ENCODE results near the gene RASD2.

Gene RASD2

GRCh38 chr22:35580351-35581022 lies 39.9 kb downstream of the RASD2 start:
- in situ Hi-C loops (cut with MboI; ENCODE audit: low sequenced_read_pairs): no loop called here

GRCh38 chr22:35581023-35581413 lies 40.4 kb downstream of the RASD2 start:
- in situ Hi-C loops (cut with MboI; ENCODE audit: low sequenced_read_pairs): no loop called here

DNA sequence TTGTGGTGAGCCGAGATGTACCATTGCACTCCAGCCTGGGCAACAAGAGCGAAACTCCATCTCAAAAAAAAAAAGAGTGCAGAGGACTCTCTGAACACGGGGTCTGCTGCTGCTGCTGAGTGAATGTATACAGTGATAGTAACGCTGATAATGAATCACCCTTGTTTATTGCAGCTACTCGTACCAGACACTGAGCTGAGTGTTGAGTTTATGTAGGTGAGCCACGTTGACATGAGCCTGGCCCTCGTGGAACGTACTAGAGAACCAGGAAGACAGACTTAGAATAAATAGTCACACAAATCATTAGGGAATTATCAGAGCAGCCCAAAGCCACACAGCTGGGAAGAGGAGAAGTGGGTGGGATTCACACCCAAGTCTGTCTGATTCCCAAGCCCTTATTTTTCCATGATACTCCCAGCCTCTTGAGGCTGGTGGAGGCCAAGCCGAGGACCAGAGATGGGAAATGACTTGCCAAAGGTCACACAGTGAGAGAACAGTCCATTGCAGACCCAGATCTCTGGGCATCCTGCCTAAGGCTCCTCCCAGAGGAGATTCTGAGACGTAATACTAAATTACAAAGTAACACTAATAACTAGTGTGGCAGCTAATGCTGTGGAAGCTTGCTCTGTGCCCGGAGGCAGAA lies 41.7 kb downstream of the RASD2 start:
- in situ Hi-C loops (cut with MboI; ENCODE audit: low sequenced_read_pairs): no loop called here

GRCh38 chr22:35582861-35583670 lies 42.4 kb downstream of the RASD2 start:
- in situ Hi-C loops (cut with MboI; ENCODE audit: low sequenced_read_pairs): no loop called here

DNA sequence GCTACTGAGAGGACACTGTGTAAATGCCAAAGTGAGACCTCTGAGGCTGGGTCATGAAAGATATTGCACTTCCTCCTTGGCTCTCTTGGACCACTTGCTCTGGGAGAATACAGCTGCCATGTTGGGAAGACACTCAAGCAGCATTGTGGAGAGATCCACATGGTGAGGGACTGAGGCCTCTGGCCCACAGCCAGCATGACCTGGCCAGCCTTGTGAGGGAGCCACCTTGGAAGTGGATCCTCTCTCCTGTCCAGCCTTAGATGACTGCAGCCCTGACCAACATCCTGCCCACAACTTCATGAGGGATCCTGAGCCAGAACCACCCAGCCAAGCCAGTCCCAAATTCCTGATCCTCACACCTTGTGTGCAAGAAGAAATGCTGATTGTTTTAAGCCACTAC lies 46.1 kb downstream of the RASD2 start:
- in situ Hi-C loops (cut with MboI; ENCODE audit: low sequenced_read_pairs): no loop called here

- in situ Hi-C loops (cut with MboI; ENCODE audit: low sequenced_read_pairs): no loop called here
Measured at GRCh38 chr22:35587447-35587870, 46.8 kb downstream of the RASD2 start.

DNA sequence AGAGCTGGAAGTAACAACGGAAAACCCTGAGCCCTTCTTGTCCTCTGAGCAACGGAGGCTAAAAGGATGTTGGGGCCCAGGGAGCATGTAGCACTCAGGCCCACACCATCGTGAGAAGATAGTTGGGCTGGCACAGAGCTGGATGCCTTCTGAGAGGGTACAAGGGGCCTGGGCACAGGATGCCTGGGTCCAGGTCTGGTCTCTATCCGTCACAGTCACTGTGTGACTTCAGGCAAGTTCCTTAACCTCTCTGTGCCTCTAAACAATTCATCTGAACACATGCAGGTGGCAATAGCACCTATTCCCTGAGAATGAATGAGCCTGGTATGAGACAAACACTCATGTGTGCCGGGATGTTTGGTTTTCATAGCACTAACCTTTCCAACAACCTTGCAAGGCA lies 47.3 kb downstream of the RASD2 start:
- in situ Hi-C loops (cut with MboI; ENCODE audit: low sequenced_read_pairs): no loop called here

DNA sequence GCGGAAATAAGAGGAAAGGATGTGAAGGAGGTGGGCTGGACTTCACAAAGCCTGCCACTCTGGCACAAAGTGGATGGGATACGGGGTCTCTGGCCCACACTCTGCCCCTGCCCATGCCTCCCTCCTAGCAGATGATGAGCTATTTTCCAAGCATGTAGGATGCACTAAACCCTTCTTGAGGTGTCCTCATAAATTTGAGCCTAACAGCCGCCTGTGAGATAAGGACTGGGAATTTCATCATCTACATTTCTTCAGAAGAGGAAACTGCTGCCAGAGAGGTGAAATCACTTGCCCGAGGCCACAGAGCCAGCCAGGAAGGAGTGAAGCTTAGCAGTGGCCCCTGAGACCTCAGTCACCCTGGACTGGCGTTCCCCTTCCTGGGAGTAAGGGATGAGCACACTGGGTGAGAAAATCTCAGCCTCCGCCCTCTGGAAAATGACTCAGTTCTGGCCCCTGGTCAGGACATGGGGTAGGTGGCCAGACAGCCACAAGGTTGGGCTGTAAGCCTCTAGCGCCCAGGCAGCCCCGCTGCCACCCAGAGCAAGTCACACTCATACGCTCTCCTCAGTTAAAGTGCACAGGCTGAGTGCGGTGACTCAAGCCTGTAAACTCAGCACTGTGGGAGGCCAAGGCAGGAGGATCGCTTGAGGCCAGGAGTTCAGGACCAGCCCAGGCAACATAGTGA lies 48.6 kb downstream of the RASD2 start:
- in situ Hi-C loops (cut with MboI; ENCODE audit: low sequenced_read_pairs): no loop called here

GRCh38 chr22:35589756-35590093 lies 49.1 kb downstream of the RASD2 start:
- in situ Hi-C loops (cut with MboI; ENCODE audit: low sequenced_read_pairs): no loop called here

DNA sequence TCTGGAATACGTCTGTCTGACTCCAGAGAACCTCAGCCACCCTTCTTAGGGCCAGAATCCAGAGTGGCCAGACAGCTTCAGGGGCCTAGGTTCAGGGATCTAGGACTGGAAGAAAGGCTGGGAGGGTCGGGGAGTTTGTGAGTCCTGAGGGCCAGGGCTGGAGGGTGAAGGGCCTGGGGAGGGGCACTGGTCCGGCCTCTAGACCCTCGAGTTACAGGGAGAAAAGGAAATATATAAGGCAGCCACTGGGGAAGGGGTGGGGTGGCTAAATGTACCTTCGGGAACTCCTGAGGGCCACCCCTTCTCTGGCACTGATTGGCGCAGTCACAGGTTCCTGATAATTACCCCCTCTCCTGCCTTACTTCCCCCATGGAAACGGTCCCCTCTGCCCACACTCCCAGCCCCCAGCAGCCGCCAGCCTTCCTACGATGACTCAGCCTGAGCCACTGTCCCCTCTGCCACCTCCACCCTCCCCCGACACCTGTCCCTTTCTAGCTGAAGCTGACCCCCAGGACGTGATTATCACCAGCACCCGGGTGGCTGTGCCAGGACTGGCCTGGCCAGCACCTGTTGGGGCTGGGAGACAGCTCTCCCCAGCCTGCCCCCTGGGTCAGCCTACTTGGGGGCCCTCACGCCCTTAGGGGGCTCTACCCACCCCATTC lies 50.1 kb downstream of the RASD2 start:
- in situ Hi-C loops (cut with MboI; ENCODE audit: low sequenced_read_pairs): no loop called here

DNA sequence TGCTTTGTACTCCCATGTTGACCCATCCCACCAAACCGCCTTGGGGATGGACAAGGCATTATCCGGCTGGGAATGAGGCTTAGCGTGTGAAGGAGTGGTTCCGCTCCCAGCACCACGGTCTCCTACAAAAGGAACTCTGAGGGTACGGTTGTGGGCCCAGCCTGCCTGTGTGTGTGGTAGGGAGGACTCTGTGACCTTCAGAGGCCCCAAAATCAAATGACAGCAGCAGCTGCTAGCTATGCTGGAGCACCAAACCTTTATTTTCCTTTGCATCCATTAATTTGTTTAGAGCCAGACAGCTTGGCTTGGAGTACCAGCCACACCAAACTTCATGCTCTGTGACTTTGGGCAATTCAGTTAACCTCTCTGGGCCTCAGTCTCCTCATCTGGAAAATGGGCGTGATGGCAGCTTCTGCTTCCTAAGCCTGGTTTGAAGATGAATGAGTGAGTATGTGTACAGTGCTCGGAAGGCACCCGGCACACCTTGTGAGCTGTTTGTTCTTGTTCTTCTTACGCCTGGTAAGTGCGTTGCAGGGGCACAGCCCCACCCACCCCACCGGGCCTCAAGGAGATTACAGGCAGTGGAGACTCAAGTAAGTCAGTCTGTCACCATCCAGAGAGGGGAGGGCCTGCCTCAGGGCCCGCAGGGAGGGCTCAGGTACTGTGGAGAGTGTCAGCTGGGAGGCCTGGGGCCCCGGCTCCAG lies 51.2 kb downstream of the RASD2 start:
- in situ Hi-C loops (cut with MboI; ENCODE audit: low sequenced_read_pairs): no loop called here

DNA sequence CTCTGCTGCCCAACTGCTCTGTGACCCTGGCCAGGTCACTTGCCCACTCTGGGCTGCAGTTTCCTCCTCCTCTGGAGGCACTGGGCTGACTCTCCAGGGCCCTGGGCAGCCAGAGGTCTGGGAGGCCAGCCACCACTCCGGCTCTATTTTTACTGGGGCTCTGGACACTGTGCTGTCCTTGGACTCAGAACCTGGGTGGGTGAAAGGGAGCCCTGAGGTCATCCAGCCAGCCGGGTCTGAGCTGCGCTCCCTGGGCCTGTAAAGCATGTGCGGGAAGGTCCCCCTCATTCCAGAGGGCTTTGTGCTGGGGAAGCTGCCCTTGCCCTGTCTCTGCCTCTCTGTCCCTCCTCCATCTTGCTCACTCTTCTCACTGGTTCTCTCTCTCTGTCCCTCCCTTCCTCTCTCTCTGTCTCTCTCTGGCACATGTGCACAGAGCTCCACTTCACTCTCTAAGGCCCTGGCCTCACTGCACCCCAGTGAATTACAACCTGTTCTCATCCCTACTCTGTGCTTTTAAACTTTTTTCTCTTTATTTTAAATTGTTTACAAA lies 51.9 kb downstream of the RASD2 start:
- in situ Hi-C loops (cut with MboI; ENCODE audit: low sequenced_read_pairs): no loop called here

- in situ Hi-C loops (cut with MboI; ENCODE audit: low sequenced_read_pairs): no loop called here
Measured at GRCh38 chr22:35593071-35593890, 52.6 kb downstream of the RASD2 start.

DNA sequence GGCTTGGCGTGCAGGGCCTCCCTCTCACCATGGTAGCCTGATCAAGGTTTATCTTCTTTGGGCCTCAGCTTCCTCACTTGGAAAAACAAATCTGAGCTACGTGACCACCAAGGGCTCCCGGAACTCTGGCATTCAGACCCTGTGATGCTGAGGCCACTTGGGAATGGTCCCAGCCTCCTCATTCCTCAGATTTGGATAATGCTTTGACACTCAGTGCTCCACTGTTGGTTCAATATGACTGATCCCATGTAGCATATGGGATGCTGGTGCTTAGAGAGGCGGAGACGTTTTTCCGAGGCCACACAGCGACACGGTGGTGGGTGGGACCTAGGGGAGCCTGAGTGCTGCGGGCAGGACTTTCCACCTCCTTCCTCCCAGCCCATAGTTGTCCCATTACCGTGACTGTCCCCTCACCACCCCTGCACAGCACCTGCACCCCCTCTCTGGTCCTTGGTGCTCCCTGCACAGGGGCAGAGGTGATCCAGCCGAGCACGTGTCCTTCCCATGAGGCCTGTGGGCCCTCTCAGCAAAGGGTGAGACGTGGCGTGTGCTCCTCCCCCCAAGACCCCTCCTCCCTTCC lies 53.4 kb downstream of the RASD2 start:
- in situ Hi-C loops (cut with MboI; ENCODE audit: low sequenced_read_pairs): no loop called here

DNA sequence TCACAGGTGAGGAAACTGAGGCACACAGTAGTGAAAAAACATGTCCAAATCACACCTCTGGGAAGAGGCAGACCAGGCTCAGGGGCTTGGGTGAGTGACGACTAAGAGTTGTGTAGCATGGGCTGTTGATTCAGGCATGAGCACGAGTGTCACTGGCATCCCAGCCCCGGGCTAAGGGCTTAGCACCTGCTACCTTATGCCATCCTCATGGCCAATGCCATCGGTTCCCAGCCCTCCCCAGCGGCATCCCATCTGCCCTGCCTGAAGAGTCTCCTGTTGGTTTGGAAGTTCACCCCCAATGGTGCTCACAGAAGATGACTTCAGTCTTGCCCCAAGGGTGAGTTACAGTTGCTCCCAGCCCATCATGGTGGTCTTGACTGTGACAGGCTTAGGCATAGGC lies 54.1 kb downstream of the RASD2 start:
- in situ Hi-C loops (cut with MboI; ENCODE audit: low sequenced_read_pairs): no loop called here

DNA sequence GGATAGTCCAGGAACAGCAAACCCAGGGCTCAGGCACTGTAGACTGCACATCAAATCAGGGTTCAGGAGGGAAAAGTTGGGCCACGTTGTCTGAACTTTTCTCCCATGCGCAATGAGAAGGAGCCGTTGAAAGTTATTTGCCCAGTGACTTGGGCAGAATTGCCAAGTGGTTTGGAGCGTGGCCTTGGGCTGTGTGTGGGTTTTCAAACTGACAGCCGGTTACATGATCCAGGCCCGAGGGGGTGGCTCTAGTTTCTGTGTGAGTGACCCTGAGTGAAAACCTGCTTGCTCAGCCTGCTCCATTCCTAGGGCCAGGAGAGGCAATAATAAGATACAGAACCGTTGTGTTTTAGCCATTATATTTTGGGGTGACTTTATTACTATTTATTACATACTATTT lies 56.2 kb downstream of the RASD2 start:
- in situ Hi-C loops (cut with MboI; ENCODE audit: low sequenced_read_pairs): no loop called here

DNA sequence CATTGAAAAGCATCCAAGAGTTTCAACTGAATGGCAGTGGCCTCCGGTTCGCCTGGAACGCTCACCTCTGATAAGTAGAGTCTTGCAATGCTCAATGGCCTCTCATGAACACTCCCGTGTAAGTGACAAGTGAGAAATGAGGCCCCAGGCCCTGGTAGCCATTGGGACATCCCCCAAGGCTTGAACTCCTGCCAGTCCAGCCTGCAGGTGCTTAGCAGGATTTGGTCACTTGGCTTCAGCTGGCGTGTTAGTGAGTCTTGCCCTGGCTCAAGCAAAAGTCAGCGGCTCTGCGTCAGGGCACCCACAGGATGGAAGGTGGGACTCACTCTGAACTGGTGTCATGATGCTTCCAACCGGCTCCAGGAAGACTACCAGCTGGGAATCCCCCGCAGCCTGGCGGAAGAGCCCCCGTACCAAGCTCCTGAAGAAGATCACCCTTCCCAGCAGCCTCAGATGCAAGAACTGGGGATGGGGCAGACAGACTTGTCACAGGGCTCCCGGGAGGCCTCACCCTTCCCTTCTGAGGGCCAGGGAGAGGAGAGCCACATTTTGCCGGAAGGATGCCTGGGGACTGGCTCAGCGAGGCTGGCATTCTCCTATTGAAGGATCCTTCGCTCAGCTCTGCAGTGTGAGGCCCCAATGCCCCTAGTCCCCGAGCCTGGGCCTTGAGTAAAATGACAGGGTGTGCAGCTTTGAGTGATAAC lies 57.2 kb downstream of the RASD2 start:
- in situ Hi-C loops (cut with MboI; ENCODE audit: low sequenced_read_pairs): no loop called here

- in situ Hi-C loops (cut with MboI; ENCODE audit: low sequenced_read_pairs): no loop called here
Measured at GRCh38 chr22:35598396-35598710, 57.7 kb downstream of the RASD2 start.

Measured in HL-60/S4 treated with phorbol 12-myristate 13-acetate at 8.2 ng/mL for 4 days and 3 days (cell line).